SKM-1 (cell line): ENCODE results near the gene TMEM132A.

Experiments used
- DNase-seq: peaks from one replicate; lab custom pipeline; 2025; ENCODE audit not compliant: unreplicated experiment; lab: John Stamatoyannopoulos, UW

Gene TMEM132A

GRCh38 chr11:60921777-60922335 lies 2.4 kb upstream of the TMEM132A start:
- no peak for DNase-seq

DNA sequence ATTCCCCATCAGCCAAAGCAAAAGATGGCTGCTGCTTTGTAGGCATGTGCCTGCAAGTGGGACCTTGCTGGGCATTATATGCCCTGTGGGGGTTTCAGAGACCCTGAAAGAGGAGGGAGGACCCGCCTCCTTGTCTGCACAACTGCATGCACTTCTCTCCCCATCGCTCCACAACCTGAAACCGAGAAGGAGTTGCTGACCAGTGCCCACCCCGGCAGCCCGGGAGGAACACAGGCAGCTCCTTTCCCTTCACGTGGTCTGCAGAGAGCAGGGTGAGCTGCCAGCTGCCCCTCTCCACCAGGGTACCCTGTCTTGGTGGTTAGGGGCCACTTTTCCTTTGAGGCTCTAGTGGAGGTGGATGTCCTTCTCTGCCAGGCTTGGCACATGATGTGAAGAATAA lies 1.4 kb upstream of the TMEM132A start:
- DNase-seq = no peak

DNA sequence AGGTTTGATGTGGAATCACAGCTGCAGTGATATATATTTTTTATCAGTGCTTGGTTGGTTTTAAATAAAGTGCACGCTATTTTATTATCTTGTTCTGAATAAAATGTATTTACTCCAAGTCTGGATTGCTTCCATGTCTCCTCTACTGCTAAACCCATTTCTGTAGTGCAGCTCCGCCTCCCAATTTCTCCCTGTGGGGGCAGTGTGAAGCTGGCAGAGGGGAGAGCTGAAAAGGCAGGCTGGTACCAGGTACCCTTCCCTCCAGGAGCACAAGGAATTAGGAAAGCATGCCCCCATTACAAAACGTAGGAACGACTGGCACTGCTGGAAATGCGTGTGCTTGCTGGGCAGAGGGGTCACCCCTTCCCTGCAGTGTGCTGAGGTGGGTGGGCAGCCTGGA lies 934 bp upstream of the TMEM132A start:
- no peak for DNase-seq

DNA sequence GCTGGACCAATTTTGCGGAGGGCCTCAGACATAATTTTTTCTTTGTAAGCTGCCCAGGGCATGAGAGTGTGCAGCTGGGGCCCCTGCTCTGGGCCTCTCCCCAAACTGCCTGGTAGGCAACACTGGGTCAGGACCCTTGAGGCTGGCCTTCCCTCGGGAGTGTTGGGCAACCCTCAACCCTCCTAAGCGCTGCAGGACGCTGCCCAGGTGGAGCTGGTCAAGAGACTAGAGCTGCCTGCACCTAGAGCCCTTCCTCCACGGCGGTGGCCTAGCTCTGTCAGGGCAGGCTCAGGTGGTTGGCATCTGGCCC lies 505 bp upstream of the TMEM132A start:
- no peak for DNase-seq

- DNase-seq = no peak
Measured at GRCh38 chr11:60924906-60925853, 920 bp downstream of the TMEM132A start.

DNA sequence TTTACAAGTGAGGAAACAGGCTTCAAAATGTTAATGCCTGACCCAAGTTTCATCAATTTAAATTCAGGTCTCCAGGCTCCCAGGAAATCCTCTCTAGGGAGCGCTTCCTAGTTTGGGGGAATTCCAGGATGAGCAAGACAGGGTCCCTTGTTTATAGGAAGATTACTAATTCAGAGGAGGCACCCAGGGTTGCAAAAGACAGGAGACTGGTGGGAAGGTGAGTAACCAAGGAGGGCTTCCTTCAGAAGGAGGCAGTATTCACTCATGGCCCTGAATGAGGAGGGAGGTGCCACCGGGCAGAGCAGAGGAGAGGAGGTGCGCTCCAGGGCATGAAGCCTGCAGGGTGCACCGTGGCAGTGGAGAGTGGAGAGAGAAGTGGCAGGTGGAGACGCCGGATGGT lies 1.6 kb downstream of the TMEM132A start:
- no peak for DNase-seq

GRCh38 chr11:60926500-60926899 lies 2.2 kb downstream of the TMEM132A start:
- no peak for DNase-seq

DNA sequence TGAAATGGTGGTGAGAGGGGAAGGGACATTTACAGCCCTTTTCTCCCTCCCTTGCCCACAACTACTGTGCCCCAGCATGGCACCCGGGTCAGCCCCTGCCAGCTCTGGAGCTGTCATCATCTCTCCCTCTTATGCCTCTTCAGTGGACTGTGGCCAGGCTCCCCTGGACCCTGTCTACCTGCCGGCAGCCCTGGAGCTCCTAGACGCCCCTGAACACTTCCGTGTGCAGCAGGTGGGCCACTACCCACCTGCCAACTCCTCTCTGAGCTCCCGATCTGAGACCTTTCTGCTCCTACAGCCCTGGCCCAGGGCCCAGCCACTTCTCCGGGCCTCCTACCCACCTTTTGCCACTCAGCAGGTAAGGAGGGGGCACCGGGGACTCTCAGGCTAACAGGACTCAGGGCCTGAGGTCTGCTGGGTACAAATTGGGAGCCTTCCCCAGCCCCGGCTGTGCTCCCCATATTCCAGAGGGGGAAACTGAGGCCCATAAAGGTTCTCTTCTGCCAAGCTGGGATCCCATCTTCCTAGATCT lies 2.9 kb downstream of the TMEM132A start:
- DNase-seq = no peak

DNA sequence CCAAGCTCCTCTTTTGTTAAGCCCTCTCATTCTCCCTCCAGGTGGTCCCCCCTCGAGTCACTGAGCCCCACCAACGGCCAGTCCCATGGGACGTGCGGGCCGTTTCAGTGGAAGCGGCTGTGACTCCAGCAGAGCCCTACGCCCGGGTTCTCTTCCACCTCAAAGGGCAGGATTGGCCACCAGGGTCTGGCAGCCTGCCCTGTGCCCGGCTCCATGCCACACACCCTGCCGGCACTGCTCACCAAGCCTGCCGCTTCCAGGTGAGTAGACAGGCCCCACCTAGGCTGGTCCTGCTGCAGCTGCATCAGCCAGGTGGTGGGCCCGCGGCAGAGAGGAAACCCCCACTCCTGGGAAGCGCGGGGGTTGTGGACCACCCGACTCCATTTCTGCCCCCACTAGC lies 3.3 kb downstream of the TMEM132A start:
- DNase-seq = no peak

GRCh38 chr11:60928563-60929001 lies 4.3 kb downstream of the TMEM132A start:
- no peak for DNase-seq

GRCh38 chr11:60929764-60930163 lies 5.5 kb downstream of the TMEM132A start:
- no peak for DNase-seq

- DNase-seq = no peak
Measured at GRCh38 chr11:60930394-60930793, 6.1 kb downstream of the TMEM132A start.

DNA sequence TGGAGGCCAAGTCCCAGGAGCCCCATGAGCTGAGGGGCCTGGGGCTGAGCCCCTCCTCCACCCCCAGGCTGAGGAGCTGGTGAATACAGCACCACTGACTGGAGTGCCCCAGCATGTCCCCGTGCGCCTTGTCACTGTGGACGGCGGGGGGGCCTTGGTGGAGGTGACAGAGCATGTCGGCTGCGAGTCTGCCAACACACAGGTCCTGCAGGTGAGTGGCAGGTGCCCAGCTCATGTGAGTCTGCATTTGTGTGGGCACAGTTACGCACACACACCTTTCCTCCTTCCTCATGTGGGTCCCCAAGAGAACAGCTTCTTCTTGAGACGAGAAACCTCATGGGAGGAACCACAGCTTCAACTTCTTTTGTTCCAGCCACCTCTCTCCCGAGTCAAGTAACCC lies 7.7 kb downstream of the TMEM132A start:
- no peak for DNase-seq

DNA sequence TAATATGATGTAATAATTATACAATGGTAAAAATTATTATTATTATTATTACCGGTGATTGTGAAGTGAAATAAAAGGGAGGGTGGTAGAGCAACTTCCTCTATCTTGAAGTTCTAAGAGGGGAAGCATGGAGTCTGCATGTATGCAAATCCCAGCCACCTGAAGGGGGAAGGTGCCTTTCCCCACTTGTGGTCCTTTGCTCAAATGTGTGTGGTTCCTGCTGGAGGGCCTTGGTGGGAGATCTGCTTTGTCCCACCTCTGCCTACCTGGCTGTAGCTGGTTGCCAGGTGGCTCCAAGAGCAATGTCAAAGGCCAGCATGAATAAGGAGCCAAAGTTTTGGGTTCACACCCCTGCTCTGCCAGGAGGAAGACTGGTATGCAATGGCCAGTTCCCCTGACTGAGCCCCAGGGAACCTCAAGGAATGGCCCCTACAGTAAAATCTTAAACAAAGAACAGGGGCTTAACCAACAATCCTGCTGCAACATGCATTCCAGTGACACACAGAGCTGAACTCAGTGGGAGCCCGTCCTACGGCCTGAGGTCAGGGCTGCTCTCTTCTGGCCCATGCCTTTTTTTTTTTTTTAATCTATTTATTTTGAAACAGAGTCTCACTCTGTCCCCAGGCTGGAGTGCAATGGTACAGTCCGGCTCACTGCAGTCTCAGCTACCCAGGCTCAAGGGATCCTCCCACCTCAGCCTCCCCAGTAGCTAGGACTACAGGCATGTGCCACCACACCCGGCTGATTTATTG lies 8.5 kb downstream of the TMEM132A start:
- no peak for DNase-seq

DNA sequence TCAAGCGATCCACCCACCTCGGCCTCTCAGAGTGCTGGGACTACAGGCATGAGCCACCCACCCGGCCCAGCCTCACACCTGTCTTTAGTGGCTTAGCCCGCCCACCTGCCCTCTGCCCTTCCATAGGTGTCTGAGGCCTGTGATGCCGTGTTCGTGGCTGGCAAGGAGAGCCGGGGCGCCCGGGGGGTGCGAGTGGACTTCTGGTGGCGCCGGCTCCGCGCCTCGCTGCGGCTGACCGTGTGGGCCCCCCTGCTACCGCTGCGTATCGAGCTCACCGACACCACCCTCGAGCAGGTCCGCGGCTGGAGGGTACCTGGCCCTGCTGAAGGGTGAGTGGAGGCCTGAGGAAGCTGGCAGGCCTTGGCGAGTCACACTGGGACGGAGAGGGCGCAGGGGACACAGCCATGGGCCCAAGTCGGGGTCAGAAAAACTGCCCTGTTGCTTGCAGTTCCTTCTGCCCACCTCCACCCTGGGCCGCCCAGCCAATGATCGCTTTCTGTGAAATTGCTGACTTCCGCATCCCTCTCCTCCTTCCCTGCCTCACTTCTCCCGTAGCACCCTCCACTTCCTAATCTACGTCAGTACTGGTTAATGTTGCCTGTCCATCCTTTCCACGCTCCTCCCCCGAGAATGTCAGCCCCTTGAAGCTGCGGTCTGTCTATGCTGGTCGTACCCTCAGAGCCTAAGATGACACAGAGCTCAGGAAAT lies 9.3 kb downstream of the TMEM132A start:
- no peak for DNase-seq

- no peak for DNase-seq
Measured at GRCh38 chr11:60934124-60934789, 10.0 kb downstream of the TMEM132A start.

DNA sequence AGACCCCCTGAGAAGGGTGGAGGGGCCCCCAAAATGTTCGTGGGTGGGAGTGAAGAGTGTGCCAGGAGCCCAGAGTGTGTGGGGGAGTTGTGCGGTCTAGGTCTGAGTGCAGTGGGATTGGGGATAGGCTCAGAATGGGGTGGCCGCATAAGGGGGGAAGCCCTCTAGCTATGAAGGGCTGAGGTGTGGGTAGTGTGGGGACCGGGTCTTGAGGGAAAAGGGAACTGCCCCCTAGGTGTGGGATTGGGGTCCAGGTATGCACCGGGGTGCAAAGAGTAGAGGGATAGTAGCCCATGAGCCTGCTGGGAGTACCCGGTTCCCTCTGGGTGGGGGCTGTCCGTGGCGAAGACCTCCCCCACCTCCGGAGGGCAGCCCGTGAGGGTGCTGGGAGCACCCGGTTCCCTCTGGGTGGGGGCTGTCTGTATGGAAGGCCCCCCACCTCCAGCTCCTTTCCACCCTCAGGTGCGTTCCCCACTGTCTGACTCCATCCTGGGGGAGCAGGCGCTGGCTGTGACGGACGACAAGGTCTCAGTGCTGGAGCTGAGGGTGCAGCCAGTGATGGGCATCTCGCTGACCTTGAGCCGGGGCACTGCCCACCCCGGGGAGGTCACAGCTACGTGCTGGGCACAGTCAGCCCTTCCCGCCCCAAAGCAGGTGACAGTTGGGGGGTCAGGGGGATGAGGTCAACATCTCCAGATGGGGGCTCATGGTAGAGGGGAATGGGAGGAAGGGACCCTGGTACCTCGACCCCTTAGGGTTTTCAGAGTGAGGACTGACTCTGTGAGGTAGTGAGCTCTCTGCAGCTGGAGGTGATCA lies 10.7 kb downstream of the TMEM132A start:
- DNase-seq = no peak

DNA sequence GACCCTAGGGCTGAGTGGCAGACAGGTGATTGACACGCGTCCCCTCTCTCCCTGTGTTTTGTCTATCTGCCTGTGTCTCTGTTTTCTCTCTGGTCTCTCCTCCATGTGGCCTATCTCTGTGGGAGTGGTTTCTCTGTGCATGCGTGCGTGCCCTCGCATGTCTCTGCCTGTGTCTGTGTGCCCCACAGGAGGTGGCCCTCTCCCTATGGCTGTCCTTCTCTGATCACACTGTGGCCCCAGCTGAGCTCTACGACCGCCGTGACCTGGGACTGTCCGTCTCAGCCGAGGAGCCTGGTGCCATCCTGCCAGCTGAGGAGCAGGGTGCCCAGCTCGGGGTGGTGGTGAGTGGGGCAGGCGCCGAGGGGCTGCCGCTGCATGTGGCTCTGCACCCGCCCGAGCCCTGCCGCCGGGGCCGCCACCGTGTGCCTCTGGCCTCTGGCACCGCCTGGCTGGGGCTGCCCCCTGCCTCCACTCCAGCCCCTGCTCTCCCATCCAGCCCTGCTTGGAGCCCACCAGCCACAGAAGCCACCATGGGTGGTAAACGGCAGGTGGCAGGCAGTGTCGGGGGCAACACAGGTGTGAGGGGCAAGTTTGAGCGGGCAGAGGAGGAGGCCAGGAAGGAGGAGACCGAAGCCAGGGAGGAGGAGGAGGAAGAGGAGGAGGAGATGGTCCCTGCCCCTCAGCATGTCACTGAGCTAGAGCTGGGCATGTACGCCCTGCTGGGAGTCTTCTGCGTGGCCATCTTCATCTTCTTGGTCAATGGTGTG lies 11.6 kb downstream of the TMEM132A start:
- DNase-seq = no peak
